CD8-positive, alpha-beta memory T cell (primary cell): Measurements from ENCODE around the gene VPS35L. TPM values are rescaled to one million over a fixed set of nuclear protein-coding genes. Genes with fewer than 3 reads are reported as not detected.

Source experiments
- CTCF ChIA-PET: fragments of 350-600 bp; sonication (Branson Sonifier 250); formaldehyde crosslinking; loops from one replicate; lab custom pipeline; 2021; ENCODE audit warnings: antibody characterized with exemption; lab: Charles Lee
- POLR2A ChIA-PET: fragments of 350-600 bp; sonication (Branson Sonifier 250); formaldehyde crosslinking; loops from one replicate; lab custom pipeline; 2021; ENCODE audit warnings: antibody characterized with exemption; lab: Charles Lee
- DNase-seq, 5 donors: peaks; one replicate each; pipeline versions ENCODE4 v3.0.0 to v3.0.0-alpha.2; 2020 to 2022; ENCODE audit warnings: mixed read lengths in 1 of 5
- H3K27ac ChIP-seq: one replicate; pipeline ENCODE4 v1.7.0; 2013; ENCODE audit warnings: low read depth, mild to moderate bottlenecking, low read length, moderate library complexity
- H3K27me3 ChIP-seq: 2 replicates; pipeline ENCODE4 v1.7.0; 2013; ENCODE audit warnings: low read length, mild to moderate bottlenecking; ENCODE audit not compliant: insufficient read depth, poor library complexity, severe bottlenecking
- H3K36me3 ChIP-seq: 2 replicates; pipeline ENCODE4 v1.7.0; 2013; ENCODE audit warnings: mild to moderate bottlenecking, low read length, moderate library complexity; ENCODE audit not compliant: insufficient read depth
- H3K4me1 ChIP-seq: 2 replicates; pipeline ENCODE4 v1.7.0; 2013; ENCODE audit warnings: mild to moderate bottlenecking, low read length, moderate library complexity; ENCODE audit not compliant: insufficient read depth
- H3K4me3 ChIP-seq: 2 replicates; pipeline ENCODE4 v1.7.0; 2013; ENCODE audit warnings: mild to moderate bottlenecking, low read length
- H3K9me3 ChIP-seq: 2 replicates; pipeline ENCODE4 v1.7.0; 2013; ENCODE audit warnings: mild to moderate bottlenecking, low read length
- H3K27ac Mint-ChIP-seq, 8 donors: one replicate each; pipeline ENCODE4 v1.8.0; 2020 to 2021; ENCODE audit warnings: mixed read lengths in 8 of 8, mild to moderate bottlenecking in 6 of 8, inconsistent platforms in 3 of 8, moderate library complexity in 3 of 8
- H3K27me3 Mint-ChIP-seq, 2 donors: one replicate each; pipeline ENCODE4 v1.8.0; 2020 to 2021; ENCODE audit warnings: mixed read lengths in 2 of 2, mild to moderate bottlenecking in 1 of 2, moderate library complexity in 1 of 2
- H3K36me3 Mint-ChIP-seq, 3 donors: one replicate each; pipeline ENCODE4 v1.8.0; 2020 to 2021; ENCODE audit warnings: mixed read lengths in 3 of 3, inconsistent platforms in 1 of 3, mild to moderate bottlenecking in 1 of 3
- H3K4me1 Mint-ChIP-seq, 3 donors: one replicate each; pipeline ENCODE4 v1.8.0; 2020 to 2021; ENCODE audit warnings: mixed read lengths in 3 of 3, inconsistent platforms in 1 of 3, mild to moderate bottlenecking in 1 of 3
- H3K4me3 Mint-ChIP-seq, 7 donors: one replicate each; pipeline ENCODE4 v1.8.0; 2020 to 2021; ENCODE audit warnings: mixed read lengths in 7 of 7, mild to moderate bottlenecking in 6 of 7, moderate library complexity in 4 of 7, inconsistent platforms in 2 of 7
- H3K9me3 Mint-ChIP-seq, 5 donors: one replicate each; pipeline ENCODE4 v1.8.0; 2020 to 2022; ENCODE audit warnings: mixed read lengths in 5 of 5, mild to moderate bottlenecking in 3 of 5, moderate library complexity in 2 of 5, inconsistent platforms in 1 of 5
- polyA plus RNA-seq: library from polyadenylated mRNA; unstranded; fragments of 300-500 nt; fragmentation: Illumina TruSeq; gene quantifications from one replicate; pipeline ENCODE4 v1.2.3, GENCODE V29; 2021
- total RNA-seq, 2 experiments: library from RNA; stranded (reverse); gene quantifications; one replicate each; pipeline ENCODE4 v1.2.3, GENCODE V29; 2021

Gene VPS35L
- total and polyA plus RNA-seq, 3 experiments from 2014 or later = 37.4 to 52.3 (median 40.2) TPM

DNA sequence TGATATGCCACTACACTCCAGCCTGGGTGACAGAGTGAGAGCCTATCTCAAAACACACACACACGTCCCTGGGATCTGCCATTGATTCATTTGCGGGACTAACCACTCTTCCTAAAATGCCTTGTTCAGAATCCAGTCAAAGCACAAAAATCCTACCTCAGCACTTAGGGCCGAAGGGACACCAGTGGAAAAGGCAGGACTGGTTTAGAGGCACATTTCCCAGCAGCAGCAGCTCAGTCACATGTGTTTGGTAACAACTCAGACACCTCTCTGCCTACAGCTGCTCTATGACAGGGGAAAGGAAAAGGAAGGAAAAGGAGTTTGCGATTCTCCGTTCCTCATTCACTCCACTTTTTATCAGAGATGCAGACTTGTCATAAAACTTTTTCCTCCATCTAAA is 150.3 kb downstream of the VPS35L start:
- Histone ChIP-seq H3K4me3 (no peak overlapping the region), H3K9me3 (no peaks in the 10 kb centered on the region), H3K27me3 (no peaks in the 10 kb centered on the region), H3K36me3 (peaks cover 14% of the 10 kb centered on the region), H3K27ac (no peak overlapping the region), H3K4me1 (no peaks in the 10 kb centered on the region)
- DNase-seq = no peak
- H3K36me3 Mint-ChIP-seq = peaks cover 5 to 84% (median 26%) of the 10 kb centered on the region in 3 donors
- ChIA-PET CTCF (no interaction called here), POLR2A (no interaction called here)
- H3K27me3 Mint-ChIP-seq = no peaks in the 10 kb centered on the region
- peak overlapping the region in 1 of 8 donors; percentile 89 for H3K27ac Mint-ChIP-seq
- no peak overlapping the region for H3K4me3 Mint-ChIP-seq
- no peaks in the 10 kb centered on the region for H3K9me3 Mint-ChIP-seq
- peaks cover 3 to 10% (median 5%) of the 10 kb centered on the region in 3 donors for H3K4me1 Mint-ChIP-seq

- Mint-ChIP-seq H3K4me3 (no peak overlapping the region), H3K27me3 (no peaks in the 10 kb centered on the region), H3K36me3 (peaks cover 5 to 82% (median 26%) of the 10 kb centered on the region in 3 donors), H3K4me1 (peaks cover 4 to 10% (median 8%) of the 10 kb centered on the region in 3 donors), H3K27ac (no peak overlapping the region), H3K9me3 (no peaks in the 10 kb centered on the region)
- H3K27ac ChIP-seq = no peak overlapping the region
- H3K36me3 ChIP-seq = peaks cover 19% of the 10 kb centered on the region
- H3K27me3 ChIP-seq = no peaks in the 10 kb centered on the region
- H3K4me3 ChIP-seq = no peak overlapping the region
- H3K4me1 ChIP-seq = no peaks in the 10 kb centered on the region
- no peak for DNase-seq
- ChIA-PET POLR2A (interaction anchor here (0.6 kb wide), 1 partner anchor 15 kb away, joined by 3 read pairs; no protein-coding TSS in a partner anchor), CTCF (no interaction called here)
- H3K9me3 ChIP-seq = no peaks in the 10 kb centered on the region
Measured at GRCh38 chr16:19706846-19707245, 151.3 kb downstream of the VPS35L start.

DNA sequence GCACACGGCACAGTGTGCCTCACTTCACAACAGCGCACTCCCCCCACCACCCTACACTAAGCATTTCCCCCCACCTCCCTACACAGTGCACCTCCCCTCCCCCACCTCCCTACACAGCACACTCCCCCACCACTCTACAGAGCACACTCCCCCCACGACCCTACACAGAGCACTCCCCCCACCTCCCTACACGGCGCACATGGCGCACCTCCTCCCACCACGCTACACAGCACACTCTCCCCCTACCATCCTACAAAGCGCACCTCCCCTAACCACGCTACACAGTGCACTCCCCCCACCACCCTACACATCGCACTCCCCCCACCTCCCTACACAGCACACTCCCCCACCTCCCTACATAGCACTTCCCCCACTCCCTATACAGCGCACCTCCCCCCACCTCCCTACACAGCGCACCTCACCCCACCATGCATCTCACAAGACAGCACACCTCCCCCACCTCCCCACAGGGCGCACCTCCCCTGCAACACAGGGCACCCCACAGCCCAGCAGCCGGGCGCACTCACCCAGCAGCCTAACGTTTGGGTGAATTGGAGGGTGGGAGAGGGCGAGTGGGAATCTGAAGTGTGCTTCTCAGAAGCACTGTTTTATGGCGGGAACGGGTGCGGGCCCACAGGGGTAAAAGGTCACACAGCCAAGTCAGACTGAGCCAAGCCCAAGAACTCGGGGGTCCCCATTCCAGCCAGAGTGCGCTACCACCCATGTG is 152.2 kb downstream of the VPS35L start:
- Histone ChIP-seq H3K4me1 (no peaks in the 10 kb centered on the region), H3K9me3 (no peaks in the 10 kb centered on the region), H3K27me3 (no peaks in the 10 kb centered on the region), H3K36me3 (peaks cover 16% of the 10 kb centered on the region), H3K4me3 (no peak overlapping the region), H3K27ac (no peak overlapping the region)
- no peak for DNase-seq
- Mint-ChIP-seq H3K36me3 (peaks cover 5 to 85% (median 23%) of the 10 kb centered on the region in 3 donors), H3K4me3 (no peak overlapping the region), H3K27me3 (no peaks in the 10 kb centered on the region), H3K9me3 (no peaks in the 10 kb centered on the region), H3K4me1 (peaks cover 5 to 10% (median 8%) of the 10 kb centered on the region in 3 donors), H3K27ac (no peak overlapping the region)
- POLR2A ChIA-PET = no interaction called here
- CTCF ChIA-PET = no interaction called here

DNA sequence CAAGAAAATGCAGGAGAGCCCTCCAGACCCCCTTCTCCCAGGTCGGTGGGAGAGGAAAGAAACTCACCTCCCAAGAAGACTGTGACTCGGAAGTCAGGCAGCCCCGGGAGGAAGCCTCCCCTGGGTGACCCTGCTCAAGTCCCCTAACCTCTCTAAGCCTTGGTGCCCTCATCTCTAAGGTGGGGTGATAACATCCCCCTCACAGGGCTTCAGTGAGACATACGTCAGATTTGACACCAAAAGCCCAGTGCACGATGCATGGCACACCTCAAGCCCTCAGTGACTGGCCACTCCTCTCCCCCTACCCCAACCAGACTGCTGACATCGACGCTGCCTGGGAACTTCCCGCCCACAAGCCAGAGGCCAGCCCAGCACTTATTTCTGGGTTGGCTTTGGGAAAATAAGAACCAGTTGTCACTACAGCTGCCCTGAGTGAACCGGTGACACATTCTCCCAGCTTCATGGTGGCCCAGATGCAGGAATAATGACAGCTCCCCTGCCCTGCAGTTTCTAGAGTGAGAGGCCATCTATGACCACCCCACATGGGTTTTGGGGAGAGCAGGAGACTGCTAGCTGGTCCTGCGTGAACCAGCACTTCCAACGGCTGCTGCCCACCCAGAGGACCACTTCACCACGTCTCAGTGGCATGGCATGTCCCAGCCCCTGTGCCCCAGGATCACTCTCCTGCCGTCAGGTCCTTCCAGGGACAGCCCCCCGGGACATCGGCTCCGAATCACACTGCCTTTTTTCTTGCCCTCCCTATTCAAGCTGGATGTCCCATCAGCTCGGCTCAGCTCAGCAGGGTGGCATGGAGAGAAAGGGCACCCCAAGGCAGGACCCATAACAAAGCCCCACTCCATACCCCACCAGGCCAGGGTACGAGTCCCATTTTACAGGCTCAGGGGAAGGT is 153.0 kb downstream of the VPS35L start:
- Histone ChIP-seq H3K27me3 (no peaks in the 10 kb centered on the region), H3K9me3 (no peaks in the 10 kb centered on the region), H3K4me1 (no peaks in the 10 kb centered on the region), H3K36me3 (peaks cover 18% of the 10 kb centered on the region), H3K4me3 (no peak overlapping the region), H3K27ac (no peak overlapping the region)
- H3K4me1 Mint-ChIP-seq = peaks cover 5 to 13% (median 8%) of the 10 kb centered on the region in 3 donors
- ChIA-PET POLR2A (no interaction called here), CTCF (no interaction called here)
- H3K4me3 Mint-ChIP-seq = peak overlapping the region in 1 of 7 donors; percentile 74
- H3K36me3 Mint-ChIP-seq = peaks cover 5 to 84% (median 17%) of the 10 kb centered on the region in 3 donors
- peak overlapping the region in 2 of 8 donors; percentile 58 to 61 for H3K27ac Mint-ChIP-seq
- no peaks in the 10 kb centered on the region for H3K27me3 Mint-ChIP-seq
- H3K9me3 Mint-ChIP-seq = no peaks in the 10 kb centered on the region
- DNase-seq = no peak

GRCh38 chr16:19709381-19710136 is 154.1 kb downstream of the VPS35L start:
- H3K4me1 ChIP-seq = no peaks in the 10 kb centered on the region
- Mint-ChIP-seq H3K4me1 (peaks cover 10 to 23% (median 13%) of the 10 kb centered on the region in 3 donors), H3K4me3 (peak overlapping the region in 1 of 7 donors; percentile 29), H3K27me3 (no peaks in the 10 kb centered on the region), H3K36me3 (peaks cover 12 to 84% (median 20%) of the 10 kb centered on the region in 3 donors), H3K9me3 (no peaks in the 10 kb centered on the region), H3K27ac (peak overlapping the region in 4 of 8 donors; percentile 24 to 82 (median 66))
- ChIA-PET POLR2A (interaction anchor here (0.5 to 1.5 kb wide), 2 partner anchors 13 to 170 kb away, joined by 3 to 5 read pairs; no protein-coding TSS in a partner anchor), CTCF (no interaction called here)
- peaks cover 21% of the 10 kb centered on the region for H3K36me3 ChIP-seq
- H3K4me3 ChIP-seq = no peak overlapping the region
- H3K27me3 ChIP-seq = no peaks in the 10 kb centered on the region
- no peaks in the 10 kb centered on the region for H3K9me3 ChIP-seq
- no peak for DNase-seq
- no peak overlapping the region for H3K27ac ChIP-seq

- Mint-ChIP-seq H3K27me3 (no peaks in the 10 kb centered on the region), H3K9me3 (no peaks in the 10 kb centered on the region), H3K4me3 (no peak overlapping the region), H3K4me1 (peaks cover 14 to 27% (median 18%) of the 10 kb centered on the region in 3 donors), H3K27ac (peak overlapping the region in 1 of 8 donors; percentile 33), H3K36me3 (peaks cover 14 to 82% (median 21%) of the 10 kb centered on the region in 3 donors)
- Histone ChIP-seq H3K9me3 (no peaks in the 10 kb centered on the region), H3K36me3 (peaks cover 13% of the 10 kb centered on the region), H3K4me3 (no peak overlapping the region), H3K4me1 (no peaks in the 10 kb centered on the region), H3K27ac (no peak overlapping the region), H3K27me3 (no peaks in the 10 kb centered on the region)
- no peak for DNase-seq
- POLR2A ChIA-PET = interaction anchor here (0.5 to 1.5 kb wide), 2 partner anchors 14 to 171 kb away, joined by 3 to 5 read pairs; no protein-coding TSS in a partner anchor
- CTCF ChIA-PET = interaction anchor here (0.6 kb wide), 1 partner anchor 193 kb away, joined by 3 read pairs; no protein-coding TSS in a partner anchor
Measured at GRCh38 chr16:19710191-19710908, 154.8 kb downstream of the VPS35L start.

DNA sequence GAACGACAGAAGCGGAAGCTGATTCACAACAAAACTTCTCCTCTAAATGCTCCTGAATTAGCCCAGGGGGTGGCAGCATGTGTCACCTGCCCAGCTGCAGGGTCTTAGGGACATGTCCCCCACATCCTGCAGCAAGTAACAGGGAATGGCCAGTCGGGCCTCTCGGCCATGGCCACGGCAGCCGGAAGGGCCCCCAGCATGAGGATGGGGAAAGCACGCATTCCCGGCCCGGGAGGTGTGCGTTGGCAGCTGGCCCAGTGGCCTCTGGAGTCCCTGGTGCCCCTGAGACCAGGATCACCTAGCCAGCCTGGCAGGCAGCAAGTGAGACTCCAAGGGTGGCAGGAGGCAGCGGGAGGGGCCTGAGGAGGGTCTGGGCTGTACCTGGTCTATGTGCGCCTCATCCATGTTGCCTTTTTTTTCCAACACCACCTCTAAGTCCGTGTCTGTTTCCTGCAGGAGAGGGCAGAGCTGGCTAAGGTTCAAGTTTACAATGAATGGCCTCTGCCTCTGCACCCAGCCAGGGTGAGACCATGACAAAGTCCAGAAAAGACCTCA is 155.6 kb downstream of the VPS35L start:
- peak overlapping the region in 1 of 8 donors; percentile 33 for H3K27ac Mint-ChIP-seq
- H3K9me3 Mint-ChIP-seq = no peaks in the 10 kb centered on the region
- no peaks in the 10 kb centered on the region for H3K27me3 ChIP-seq
- H3K27me3 Mint-ChIP-seq = no peaks in the 10 kb centered on the region
- CTCF ChIA-PET = no interaction called here
- peaks cover 15 to 29% (median 20%) of the 10 kb centered on the region in 3 donors for H3K4me1 Mint-ChIP-seq
- no peak overlapping the region for H3K4me3 Mint-ChIP-seq
- H3K36me3 Mint-ChIP-seq = peaks cover 12 to 75% (median 21%) of the 10 kb centered on the region in 3 donors
- H3K4me1 ChIP-seq = peaks cover 2% of the 10 kb centered on the region
- H3K9me3 ChIP-seq = no peaks in the 10 kb centered on the region
- DNase-seq = no peak
- no peak overlapping the region for H3K27ac ChIP-seq
- H3K36me3 ChIP-seq = peaks cover 12% of the 10 kb centered on the region
- no peak overlapping the region for H3K4me3 ChIP-seq
- POLR2A ChIA-PET = interaction anchor here (1.5 kb wide), 1 partner anchor 15 kb away, joined by 3 read pairs; no protein-coding TSS in a partner anchor
